GM23338 (cell line): Measurements from ENCODE around the gene CFAP47. TPM values are rescaled to one million over a fixed set of nuclear protein-coding genes. Genes with fewer than 3 reads are reported as not detected.

Experiments
- ATAC-seq: fragments of 200-7000 bp; cut with Tn5 transposase; 3 replicates; pipeline ENCODE4 v1.9.1; 2020
- DNase-seq: peaks from one replicate; pipeline ENCODE4 v3.0.0-alpha.2; 2015; ENCODE audit warnings: low spot score
- H2AFZ ChIP-seq: fragments of 200-600 bp; sonication (generic); 2 replicates; pipeline ENCODE4 v1.8.0; 2016; ENCODE audit warnings: antibody characterized with exemption, mild to moderate bottlenecking, moderate library complexity
- H3F3A ChIP-seq: fragments of 200-600 bp; sonication (generic); replicated peaks from 2 replicates; pipeline ENCODE4 v1.8.0; 2017; ENCODE audit warnings: antibody characterized with exemption, mixed run types, low read depth
- H3K27ac ChIP-seq: fragments of 200-600 bp; sonication (generic); 2 replicates; pipeline ENCODE4 v1.6.1; 2016; ENCODE audit warnings: low read depth
- H3K27me3 ChIP-seq: fragments of 200-600 bp; sonication (generic); 2 replicates; pipeline ENCODE4 v1.8.0; 2016; ENCODE audit warnings: mild to moderate bottlenecking, mixed run types, moderate library complexity; ENCODE audit not compliant: insufficient read depth
- H3K36me3 ChIP-seq: fragments of 200-600 bp; sonication (generic); 2 replicates; pipeline ENCODE4 v1.8.0; 2016; ENCODE audit warnings: mild to moderate bottlenecking; ENCODE audit not compliant: insufficient read depth
- H3K4me1 ChIP-seq: fragments of 200-600 bp; sonication (generic); 2 replicates; pipeline ENCODE4 v1.8.0; 2016; ENCODE audit warnings: mild to moderate bottlenecking, moderate library complexity; ENCODE audit not compliant: insufficient read depth
- H3K4me2 ChIP-seq: fragments of 200-600 bp; sonication (generic); 2 replicates; pipeline ENCODE4 v1.7.1; 2017; ENCODE audit warnings: mixed run types
- H3K4me3 ChIP-seq: fragments of 200-600 bp; sonication (generic); 2 replicates; pipeline ENCODE4 v1.6.1; 2016; ENCODE audit warnings: mixed run types
- H3K79me2 ChIP-seq: fragments of 200-600 bp; sonication (generic); replicated peaks from 2 replicates; pipeline ENCODE4 v1.8.0; 2017; ENCODE audit warnings: mild to moderate bottlenecking; ENCODE audit not compliant: insufficient read depth
- H3K9me2 ChIP-seq: fragments of 200-600 bp; sonication (generic); 2 replicates; pipeline ENCODE4 v1.8.0; 2017; ENCODE audit not compliant: insufficient read depth
- H4K20me1 ChIP-seq: fragments of 200-600 bp; sonication (generic); replicated peaks from 2 replicates; pipeline ENCODE4 v1.8.0; 2017; ENCODE audit warnings: mild to moderate bottlenecking; ENCODE audit not compliant: insufficient read depth
- H3K27ac Mint-ChIP-seq: 2 replicates; pipeline ENCODE4 v1.8.0; 2020; ENCODE audit warnings: inconsistent platforms, mild to moderate bottlenecking, moderate library complexity, mixed read lengths
- H3K27me3 Mint-ChIP-seq: 3 replicates; pipeline ENCODE4 v1.8.0; 2022; ENCODE audit warnings: low read depth, mild to moderate bottlenecking, moderate library complexity, mixed read lengths, inconsistent platforms; ENCODE audit not compliant: insufficient read depth, poor library complexity
- H3K36me3 Mint-ChIP-seq: 3 replicates; pipeline ENCODE4 v1.8.0; 2021; ENCODE audit warnings: low read depth, mild to moderate bottlenecking, inconsistent platforms, moderate library complexity, mixed read lengths
- H3K4me1 Mint-ChIP-seq: 3 replicates; pipeline ENCODE4 v1.8.0; 2020; ENCODE audit warnings: mild to moderate bottlenecking, inconsistent platforms, mixed read lengths
- H3K4me3 Mint-ChIP-seq: 3 replicates; pipeline ENCODE4 v1.8.0; 2021; ENCODE audit warnings: moderate library complexity, mild to moderate bottlenecking, inconsistent platforms, mixed read lengths
- H3K9me3 Mint-ChIP-seq: 3 replicates; pipeline ENCODE4 v1.8.0; 2020; ENCODE audit warnings: moderate library complexity, mild to moderate bottlenecking, inconsistent platforms, mixed read lengths
- CREB1 ChIP-seq: fragments of 250-450 bp; sonication (Bioruptor Pico); IDR thresholded peaks from 2 replicates; pipeline ENCODE4 v1.5.0; 2020; ENCODE audit warnings: low read depth, mild to moderate bottlenecking, moderate library complexity
- EZH2 ChIP-seq: fragments of 200-600 bp; sonication (generic); IDR thresholded peaks from one replicate; pipeline ENCODE4 v1.8.0; 2017; ENCODE audit warnings: antibody characterized with exemption, mild to moderate bottlenecking, low read depth; ENCODE audit not compliant: unreplicated experiment
- EZH2phosphoT487 ChIP-seq: fragments of 200-600 bp; sonication (generic); IDR thresholded peaks from one replicate; pipeline ENCODE4 v1.8.1; 2018; ENCODE audit warnings: antibody characterized with exemption; ENCODE audit not compliant: unreplicated experiment
- JUNB ChIP-seq: IDR thresholded peaks from one replicate; pipeline ENCODE4 v1.6.1; 2016; ENCODE audit warnings: antibody characterized with exemption; ENCODE audit not compliant: unreplicated experiment
- NANOG ChIP-seq: IDR thresholded peaks from 2 replicates; pipeline ENCODE4 v1.6.1; 2016; ENCODE audit warnings: antibody characterized with exemption, borderline replicate concordance
- POLR2AphosphoS5 ChIP-seq: IDR thresholded peaks from 2 replicates; pipeline ENCODE4 v1.6.1; 2016; ENCODE audit warnings: antibody characterized with exemption, low read depth
- STAT1 ChIP-seq: IDR thresholded peaks from one replicate; pipeline ENCODE4 v1.6.1; 2016; ENCODE audit warnings: antibody characterized with exemption; ENCODE audit not compliant: unreplicated experiment
- ZNF114 ChIP-seq: fragments of 250-450 bp; sonication (Bioruptor Pico); IDR thresholded peaks from 2 replicates; pipeline ENCODE4 v1.5.0; 2020; ENCODE audit warnings: mild to moderate bottlenecking, moderate library complexity
- ZNF331 ChIP-seq: fragments of 250-450 bp; sonication (Bioruptor Pico); IDR thresholded peaks from 2 replicates; pipeline ENCODE4 v1.5.0; 2020; ENCODE audit warnings: low read depth, mild to moderate bottlenecking, moderate library complexity
- polyA plus RNA-seq: library from polyadenylated mRNA; unstranded; fragments of >200 nt; fragmentation: Nextera tagmentation; extraction: Ambion mirVana; gene quantifications from 2 replicates; pipeline ENCODE4 v1.2.1, GENCODE V29; 2016
- total RNA-seq: library from RNA; depleted of rRNA; stranded (reverse); fragments of >200 nt; shearing (Covaris generic); gene quantifications from 2 replicates; pipeline ENCODE4 v1.2.3, GENCODE V29; 2014
- TF ChIP-seq, protein P1 (sequence below), 2 experiments: fragments of 200-600 bp in 1 of 2; sonication (generic) in 1 of 2; conservative IDR thresholded peaks; 2 replicates each; pipeline versions ENCODE4 v1.5.1 to v1.6.1; 2016 to 2017; ENCODE audit warnings: antibody characterized with exemption in 2 of 2, low read depth in 2 of 2, mild to moderate bottlenecking in 2 of 2, moderate library complexity in 1 of 2
- TF ChIP-seq, protein P2 (sequence below): fragments of 250-450 bp; sonication (Bioruptor Pico); IDR thresholded peaks from 2 replicates; pipeline ENCODE4 v1.5.0; 2020; ENCODE audit warnings: mild to moderate bottlenecking, moderate library complexity
- TF ChIP-seq, protein P3 (sequence below): IDR thresholded peaks from 2 replicates; pipeline ENCODE4 v1.6.1; 2016; ENCODE audit warnings: antibody characterized with exemption
- TF ChIP-seq, protein P4 (sequence below): IDR thresholded peaks from one replicate; pipeline ENCODE4 v1.6.1; 2018; ENCODE audit warnings: antibody characterized with exemption; ENCODE audit not compliant: unreplicated experiment

The CFAP47 gene
- total and polyA plus RNA-seq, 2 experiments from 2014 or later: not detected

DNA sequence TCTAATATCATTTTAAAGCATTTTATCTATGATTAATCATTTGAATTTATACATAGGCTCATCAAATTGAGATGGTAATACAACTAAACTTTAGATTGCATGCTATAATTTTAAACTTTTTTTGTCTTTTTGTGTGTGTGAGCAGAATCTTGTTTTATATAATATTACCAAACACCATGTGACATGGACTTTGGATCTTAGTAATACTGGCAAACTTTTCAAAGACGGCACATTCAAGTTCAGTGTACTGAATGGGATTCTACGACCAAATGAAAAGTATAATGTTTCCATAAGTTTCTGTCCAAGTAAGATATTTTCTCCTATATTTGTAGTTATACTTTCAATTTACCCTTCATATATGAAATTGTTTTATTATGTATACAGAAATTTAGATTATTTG, 116.0 kb downstream of the CFAP47 start:
- Mint-ChIP-seq H3K9me3 (no peaks in the 10 kb centered on the region), H3K4me1 (no peaks in the 10 kb centered on the region), H3K4me3 (no peak overlapping the region), H3K36me3 (no peaks in the 10 kb centered on the region), H3K27ac (no peak overlapping the region), H3K27me3 (no peaks in the 10 kb centered on the region)
- no peak overlapping the region for H3K4me2 ChIP-seq
- H2AFZ ChIP-seq: no peak overlapping the region
- TF ChIP-seq, protein P1, sequence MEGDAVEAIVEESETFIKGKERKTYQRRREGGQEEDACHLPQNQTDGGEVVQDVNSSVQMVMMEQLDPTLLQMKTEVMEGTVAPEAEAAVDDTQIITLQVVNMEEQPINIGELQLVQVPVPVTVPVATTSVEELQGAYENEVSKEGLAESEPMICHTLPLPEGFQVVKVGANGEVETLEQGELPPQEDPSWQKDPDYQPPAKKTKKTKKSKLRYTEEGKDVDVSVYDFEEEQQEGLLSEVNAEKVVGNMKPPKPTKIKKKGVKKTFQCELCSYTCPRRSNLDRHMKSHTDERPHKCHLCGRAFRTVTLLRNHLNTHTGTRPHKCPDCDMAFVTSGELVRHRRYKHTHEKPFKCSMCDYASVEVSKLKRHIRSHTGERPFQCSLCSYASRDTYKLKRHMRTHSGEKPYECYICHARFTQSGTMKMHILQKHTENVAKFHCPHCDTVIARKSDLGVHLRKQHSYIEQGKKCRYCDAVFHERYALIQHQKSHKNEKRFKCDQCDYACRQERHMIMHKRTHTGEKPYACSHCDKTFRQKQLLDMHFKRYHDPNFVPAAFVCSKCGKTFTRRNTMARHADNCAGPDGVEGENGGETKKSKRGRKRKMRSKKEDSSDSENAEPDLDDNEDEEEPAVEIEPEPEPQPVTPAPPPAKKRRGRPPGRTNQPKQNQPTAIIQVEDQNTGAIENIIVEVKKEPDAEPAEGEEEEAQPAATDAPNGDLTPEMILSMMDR (conservative IDR thresholded peaks at IDR 0.05; ENCODE audit: low read depth in 2 of 2): no peak
- TF ChIP-seq POLR2AphosphoS5: no peak
- TF ChIP-seq, protein P2, sequence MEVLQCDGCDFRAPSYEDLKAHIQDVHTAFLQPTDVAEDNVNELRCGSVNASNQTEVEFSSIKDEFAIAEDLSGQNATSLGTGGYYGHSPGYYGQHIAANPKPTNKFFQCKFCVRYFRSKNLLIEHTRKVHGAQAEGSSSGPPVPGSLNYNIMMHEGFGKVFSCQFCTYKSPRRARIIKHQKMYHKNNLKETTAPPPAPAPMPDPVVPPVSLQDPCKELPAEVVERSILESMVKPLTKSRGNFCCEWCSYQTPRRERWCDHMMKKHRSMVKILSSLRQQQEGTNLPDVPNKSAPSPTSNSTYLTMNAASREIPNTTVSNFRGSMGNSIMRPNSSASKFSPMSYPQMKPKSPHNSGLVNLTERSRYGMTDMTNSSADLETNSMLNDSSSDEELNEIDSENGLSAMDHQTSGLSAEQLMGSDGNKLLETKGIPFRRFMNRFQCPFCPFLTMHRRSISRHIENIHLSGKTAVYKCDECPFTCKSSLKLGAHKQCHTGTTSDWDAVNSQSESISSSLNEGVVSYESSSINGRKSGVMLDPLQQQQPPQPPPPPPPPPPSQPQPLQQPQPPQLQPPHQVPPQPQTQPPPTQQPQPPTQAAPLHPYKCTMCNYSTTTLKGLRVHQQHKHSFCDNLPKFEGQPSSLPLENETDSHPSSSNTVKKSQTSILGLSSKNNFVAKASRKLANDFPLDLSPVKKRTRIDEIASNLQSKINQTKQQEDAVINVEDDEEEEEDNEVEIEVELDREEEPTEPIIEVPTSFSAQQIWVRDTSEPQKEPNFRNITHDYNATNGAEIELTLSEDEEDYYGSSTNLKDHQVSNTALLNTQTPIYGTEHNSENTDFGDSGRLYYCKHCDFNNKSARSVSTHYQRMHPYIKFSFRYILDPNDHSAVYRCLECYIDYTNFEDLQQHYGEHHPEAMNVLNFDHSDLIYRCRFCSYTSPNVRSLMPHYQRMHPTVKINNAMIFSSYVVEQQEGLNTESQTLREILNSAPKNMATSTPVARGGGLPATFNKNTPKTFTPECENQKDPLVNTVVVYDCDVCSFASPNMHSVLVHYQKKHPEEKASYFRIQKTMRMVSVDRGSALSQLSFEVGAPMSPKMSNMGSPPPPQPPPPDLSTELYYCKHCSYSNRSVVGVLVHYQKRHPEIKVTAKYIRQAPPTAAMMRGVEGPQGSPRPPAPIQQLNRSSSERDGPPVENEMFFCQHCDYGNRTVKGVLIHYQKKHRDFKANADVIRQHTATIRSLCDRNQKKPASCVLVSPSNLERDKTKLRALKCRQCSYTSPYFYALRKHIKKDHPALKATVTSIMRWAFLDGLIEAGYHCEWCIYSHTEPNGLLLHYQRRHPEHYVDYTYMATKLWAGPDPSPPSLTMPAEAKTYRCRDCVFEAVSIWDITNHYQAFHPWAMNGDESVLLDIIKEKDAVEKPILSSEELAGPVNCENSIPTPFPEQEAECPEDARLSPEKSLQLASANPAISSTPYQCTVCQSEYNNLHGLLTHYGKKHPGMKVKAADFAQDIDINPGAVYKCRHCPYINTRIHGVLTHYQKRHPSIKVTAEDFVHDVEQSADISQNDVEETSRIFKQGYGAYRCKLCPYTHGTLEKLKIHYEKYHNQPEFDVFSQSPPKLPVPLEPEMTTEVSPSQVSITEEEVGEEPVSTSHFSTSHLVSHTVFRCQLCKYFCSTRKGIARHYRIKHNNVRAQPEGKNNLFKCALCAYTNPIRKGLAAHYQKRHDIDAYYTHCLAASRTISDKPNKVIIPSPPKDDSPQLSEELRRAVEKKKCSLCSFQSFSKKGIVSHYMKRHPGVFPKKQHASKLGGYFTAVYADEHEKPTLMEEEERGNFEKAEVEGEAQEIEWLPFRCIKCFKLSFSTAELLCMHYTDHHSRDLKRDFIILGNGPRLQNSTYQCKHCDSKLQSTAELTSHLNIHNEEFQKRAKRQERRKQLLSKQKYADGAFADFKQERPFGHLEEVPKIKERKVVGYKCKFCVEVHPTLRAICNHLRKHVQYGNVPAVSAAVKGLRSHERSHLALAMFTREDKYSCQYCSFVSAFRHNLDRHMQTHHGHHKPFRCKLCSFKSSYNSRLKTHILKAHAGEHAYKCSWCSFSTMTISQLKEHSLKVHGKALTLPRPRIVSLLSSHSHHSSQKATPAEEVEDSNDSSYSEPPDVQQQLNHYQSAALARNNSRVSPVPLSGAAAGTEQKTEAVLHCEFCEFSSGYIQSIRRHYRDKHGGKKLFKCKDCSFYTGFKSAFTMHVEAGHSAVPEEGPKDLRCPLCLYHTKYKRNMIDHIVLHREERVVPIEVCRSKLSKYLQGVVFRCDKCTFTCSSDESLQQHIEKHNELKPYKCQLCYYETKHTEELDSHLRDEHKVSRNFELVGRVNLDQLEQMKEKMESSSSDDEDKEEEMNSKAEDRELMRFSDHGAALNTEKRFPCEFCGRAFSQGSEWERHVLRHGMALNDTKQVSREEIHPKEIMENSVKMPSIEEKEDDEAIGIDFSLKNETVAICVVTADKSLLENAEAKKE (CRISPR knock-in tag): no peak
- no peak for TF ChIP-seq JUNB
- TF ChIP-seq ZNF331 (CRISPR knock-in tag): no peak
- no peak for TF ChIP-seq ZNF114
- TF ChIP-seq EZH2: no peak
- no peak for TF ChIP-seq STAT1
- TF ChIP-seq CREB1 (CRISPR knock-in tag): no peak
- TF ChIP-seq, protein P3, sequence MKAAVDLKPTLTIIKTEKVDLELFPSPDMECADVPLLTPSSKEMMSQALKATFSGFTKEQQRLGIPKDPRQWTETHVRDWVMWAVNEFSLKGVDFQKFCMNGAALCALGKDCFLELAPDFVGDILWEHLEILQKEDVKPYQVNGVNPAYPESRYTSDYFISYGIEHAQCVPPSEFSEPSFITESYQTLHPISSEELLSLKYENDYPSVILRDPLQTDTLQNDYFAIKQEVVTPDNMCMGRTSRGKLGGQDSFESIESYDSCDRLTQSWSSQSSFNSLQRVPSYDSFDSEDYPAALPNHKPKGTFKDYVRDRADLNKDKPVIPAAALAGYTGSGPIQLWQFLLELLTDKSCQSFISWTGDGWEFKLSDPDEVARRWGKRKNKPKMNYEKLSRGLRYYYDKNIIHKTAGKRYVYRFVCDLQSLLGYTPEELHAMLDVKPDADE: no peak
- TF ChIP-seq NANOG: no peak
- no peak for TF ChIP-seq EZH2phosphoT487
- TF ChIP-seq, protein P4, sequence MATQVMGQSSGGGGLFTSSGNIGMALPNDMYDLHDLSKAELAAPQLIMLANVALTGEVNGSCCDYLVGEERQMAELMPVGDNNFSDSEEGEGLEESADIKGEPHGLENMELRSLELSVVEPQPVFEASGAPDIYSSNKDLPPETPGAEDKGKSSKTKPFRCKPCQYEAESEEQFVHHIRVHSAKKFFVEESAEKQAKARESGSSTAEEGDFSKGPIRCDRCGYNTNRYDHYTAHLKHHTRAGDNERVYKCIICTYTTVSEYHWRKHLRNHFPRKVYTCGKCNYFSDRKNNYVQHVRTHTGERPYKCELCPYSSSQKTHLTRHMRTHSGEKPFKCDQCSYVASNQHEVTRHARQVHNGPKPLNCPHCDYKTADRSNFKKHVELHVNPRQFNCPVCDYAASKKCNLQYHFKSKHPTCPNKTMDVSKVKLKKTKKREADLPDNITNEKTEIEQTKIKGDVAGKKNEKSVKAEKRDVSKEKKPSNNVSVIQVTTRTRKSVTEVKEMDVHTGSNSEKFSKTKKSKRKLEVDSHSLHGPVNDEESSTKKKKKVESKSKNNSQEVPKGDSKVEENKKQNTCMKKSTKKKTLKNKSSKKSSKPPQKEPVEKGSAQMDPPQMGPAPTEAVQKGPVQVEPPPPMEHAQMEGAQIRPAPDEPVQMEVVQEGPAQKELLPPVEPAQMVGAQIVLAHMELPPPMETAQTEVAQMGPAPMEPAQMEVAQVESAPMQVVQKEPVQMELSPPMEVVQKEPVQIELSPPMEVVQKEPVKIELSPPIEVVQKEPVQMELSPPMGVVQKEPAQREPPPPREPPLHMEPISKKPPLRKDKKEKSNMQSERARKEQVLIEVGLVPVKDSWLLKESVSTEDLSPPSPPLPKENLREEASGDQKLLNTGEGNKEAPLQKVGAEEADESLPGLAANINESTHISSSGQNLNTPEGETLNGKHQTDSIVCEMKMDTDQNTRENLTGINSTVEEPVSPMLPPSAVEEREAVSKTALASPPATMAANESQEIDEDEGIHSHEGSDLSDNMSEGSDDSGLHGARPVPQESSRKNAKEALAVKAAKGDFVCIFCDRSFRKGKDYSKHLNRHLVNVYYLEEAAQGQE: no peak
- no peaks in the 10 kb centered on the region for H3K36me3 ChIP-seq
- DNase-seq (no peak), ATAC-seq (no peak)
- no peaks in the 10 kb centered on the region for H4K20me1 ChIP-seq
- H3F3A ChIP-seq: no peaks in the 10 kb centered on the region
- no peaks in the 10 kb centered on the region for H3K79me2 ChIP-seq
- H3K4me1 ChIP-seq: no peaks in the 10 kb centered on the region
- H3K27me3 ChIP-seq: no peaks in the 10 kb centered on the region
- no peak overlapping the region for H3K27ac ChIP-seq
- H3K9me2 ChIP-seq: no peaks in the 10 kb centered on the region
- H3K4me3 ChIP-seq: no peak overlapping the region
